ENCODE results near the gene DNAJC27.
"Not testable (repeated sequence)": the region's sequence is repeated elsewhere in the genome, so short reads cannot be mapped to it uniquely, and the experiment has no call there.

The DNAJC27 gene

GRCh38 chr2:24971536-24972314, at the start of gene DNAJC27:
Gene DNAJC27 (minus strand): TSS chr2:24971955. CDS start chr2:24971904, 51 bp downstream.
- DNase-seq: peak; percentile 95

GRCh38 chr2:25018681-25019080, 46.9 kb upstream of the DNAJC27 start:
- DNase-seq: no peak

- no peak for DNase-seq
These were observed 42.9 kb upstream of the DNAJC27 start for GRCh38 chr2:25014631-25015030.

- DNase-seq: not testable (repeated sequence)
These were observed 39.6 kb upstream of the DNAJC27 start for GRCh38 chr2:25011342-25011741.

GRCh38 chr2:25009954-25010353, 38.2 kb upstream of the DNAJC27 start:
- DNase-seq: no peak

GRCh38 chr2:25002066-25002465, 30.3 kb upstream of the DNAJC27 start:
- DNase-seq: no peak

- no peak for DNase-seq
These were observed 29.5 kb upstream of the DNAJC27 start for GRCh38 chr2:25001325-25001637.

GRCh38 chr2:25000503-25001324, 29.0 kb upstream of the DNAJC27 start:
- DNase-seq: no peak

GRCh38 chr2:25000036-25000435, 28.3 kb upstream of the DNAJC27 start:
- DNase-seq: no peak

GRCh38 chr2:24999097-24999496, 27.3 kb upstream of the DNAJC27 start:
- DNase-seq: not testable (repeated sequence)

- DNase-seq: no peak
These were observed 22.5 kb upstream of the DNAJC27 start for GRCh38 chr2:24994146-24994724.

- DNase-seq: no peak
These were observed 21.8 kb upstream of the DNAJC27 start for GRCh38 chr2:24993406-24994145.

GRCh38 chr2:24986372-24986771, 14.6 kb upstream of the DNAJC27 start:
- DNase-seq: no peak

GRCh38 chr2:24985511-24985910, 13.8 kb upstream of the DNAJC27 start:
- no peak for DNase-seq

GRCh38 chr2:24984912-24985311, 13.2 kb upstream of the DNAJC27 start:
- no peak for DNase-seq

GRCh38 chr2:24981411-24982136, 9.8 kb upstream of the DNAJC27 start:
- no peak for DNase-seq

GRCh38 chr2:24978661-24979060, 6.9 kb upstream of the DNAJC27 start:
- no peak for DNase-seq

GRCh38 chr2:24977631-24978030, 5.9 kb upstream of the DNAJC27 start:
- no peak for DNase-seq

- no peak for DNase-seq
These were observed 2.1 kb upstream of the DNAJC27 start for GRCh38 chr2:24973812-24974211.

GRCh38 chr2:24972315-24972961, 683 bp upstream of the DNAJC27 start:
- DNase-seq: peak; percentile 19

- DNase-seq: no peak
These were observed 544 bp downstream of the DNAJC27 start for GRCh38 chr2:24971286-24971535.

Measured in activated gamma-delta T cell treated with Interleukin-2 at 50 U/mL for 16 hours (primary cell).